ENCODE measurements around the gene ARSK.
"Not testable (repeated sequence)": the region's sequence is repeated elsewhere in the genome, so short reads cannot be mapped to it uniquely, and the experiment has no call there.

ARSK gene

GRCh38 chr5:95621839-95622629 lies 67.1 kb downstream of the ARSK start:
- no peak for DNase-seq (ENCODE audit: low read depth)

GRCh38 chr5:95623706-95624105 lies 68.8 kb downstream of the ARSK start:
- no peak for DNase-seq (ENCODE audit: low read depth)

GRCh38 chr5:95624368-95624767 lies 69.5 kb downstream of the ARSK start:
- DNase-seq (ENCODE audit: low read depth) = no peak

DNA sequence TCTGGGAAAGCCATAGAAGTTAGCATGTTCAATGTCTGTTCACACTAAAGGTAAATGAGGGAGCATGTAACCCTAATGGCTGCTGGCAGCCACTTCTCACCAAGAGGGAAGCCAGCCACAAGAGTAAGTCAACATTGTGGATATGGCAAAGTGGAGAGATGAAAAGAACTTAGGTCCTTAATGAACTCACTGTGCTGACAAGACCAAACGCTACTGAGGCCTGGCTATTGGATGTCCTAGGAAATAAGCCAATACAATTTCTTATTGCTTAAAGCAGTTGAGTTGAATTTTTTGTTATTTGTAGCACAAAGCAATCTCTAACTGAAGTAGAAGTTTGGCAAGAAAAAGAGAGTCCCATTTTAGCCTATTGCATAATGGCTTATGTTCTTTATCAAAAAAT lies 71.8 kb downstream of the ARSK start:
- DNase-seq (ENCODE audit: low read depth) = no peak

DNA sequence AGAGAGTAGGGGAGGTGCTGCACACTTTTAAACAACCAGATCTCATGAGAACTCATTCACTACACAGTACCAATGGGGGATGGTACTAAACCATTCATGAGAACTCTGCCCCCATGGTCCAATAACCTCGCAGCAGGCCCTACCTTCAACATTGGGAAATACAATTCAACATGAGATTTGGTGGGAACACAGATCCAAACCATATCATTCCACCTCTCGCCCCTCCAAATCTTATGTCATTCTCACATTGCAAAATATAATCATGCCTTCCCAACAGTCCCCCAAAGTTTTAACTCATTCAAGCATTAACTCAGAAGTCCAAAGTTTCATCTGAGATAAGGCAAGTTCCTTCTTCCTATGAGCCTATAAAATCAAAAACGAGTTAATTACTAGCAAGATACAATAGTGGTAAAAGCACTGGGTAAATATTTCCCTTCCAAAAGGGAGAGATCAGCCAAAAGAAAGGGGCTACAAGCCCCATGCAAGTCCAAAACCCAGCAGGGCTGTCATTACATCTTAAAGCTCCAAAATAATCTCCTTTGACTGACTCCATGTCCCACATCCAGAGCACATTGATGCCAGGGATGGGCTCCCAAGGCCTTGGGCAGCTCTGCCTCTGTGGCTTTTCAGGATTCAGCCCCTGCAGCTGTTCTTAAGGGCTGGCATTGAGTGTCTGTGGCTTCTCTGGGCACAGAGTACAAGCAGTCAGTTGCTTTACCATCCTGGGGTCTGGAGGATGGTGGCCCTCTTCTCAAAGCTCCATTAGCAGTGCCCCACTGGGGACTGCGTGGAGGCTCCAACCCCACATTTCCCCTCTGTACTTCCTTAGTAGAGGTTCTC lies 73.3 kb downstream of the ARSK start:
- DNase-seq (ENCODE audit: low read depth) = no peak

GRCh38 chr5:95628933-95629332 lies 74.0 kb downstream of the ARSK start:
- no peak for DNase-seq (ENCODE audit: low read depth)

GRCh38 chr5:95630394-95630917 lies 75.6 kb downstream of the ARSK start:
- DNase-seq (ENCODE audit: low read depth) = no peak

GRCh38 chr5:95631255-95631958 lies 76.5 kb downstream of the ARSK start:
- no peak for DNase-seq (ENCODE audit: low read depth)

DNA sequence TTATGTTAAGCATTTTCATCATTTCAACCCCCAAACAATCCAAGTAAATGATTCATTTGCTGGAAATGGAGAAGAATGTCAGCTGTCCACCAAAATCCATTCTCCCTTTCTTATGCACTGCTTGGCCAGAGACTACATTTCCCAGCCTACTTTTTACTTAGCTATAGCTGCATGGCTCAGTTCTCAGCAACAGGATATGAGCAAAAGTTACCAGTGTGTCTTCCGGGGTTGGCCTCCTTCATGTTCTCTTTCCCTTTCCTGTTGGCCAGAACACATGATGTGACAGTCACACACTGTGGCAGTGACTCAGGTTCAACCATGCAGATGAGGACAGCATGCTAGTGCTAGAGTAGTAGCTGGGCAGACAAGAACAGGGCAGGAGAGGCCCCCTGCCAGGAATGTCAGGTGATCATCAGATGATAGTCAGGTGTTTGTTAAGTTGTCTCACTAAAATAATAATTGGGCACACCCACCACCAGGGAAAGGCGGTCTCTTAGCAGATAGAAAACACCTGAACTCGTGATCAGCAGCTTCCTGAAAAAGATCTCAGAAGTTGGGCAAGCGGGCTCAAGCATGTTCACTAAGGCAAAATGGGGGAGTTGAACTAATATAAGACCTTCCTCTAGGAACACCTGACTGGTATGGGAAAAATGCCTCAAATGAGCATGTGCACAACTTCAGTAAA lies 77.2 kb downstream of the ARSK start:
- DNase-seq (ENCODE audit: low read depth) = peak; percentile 14

DNA sequence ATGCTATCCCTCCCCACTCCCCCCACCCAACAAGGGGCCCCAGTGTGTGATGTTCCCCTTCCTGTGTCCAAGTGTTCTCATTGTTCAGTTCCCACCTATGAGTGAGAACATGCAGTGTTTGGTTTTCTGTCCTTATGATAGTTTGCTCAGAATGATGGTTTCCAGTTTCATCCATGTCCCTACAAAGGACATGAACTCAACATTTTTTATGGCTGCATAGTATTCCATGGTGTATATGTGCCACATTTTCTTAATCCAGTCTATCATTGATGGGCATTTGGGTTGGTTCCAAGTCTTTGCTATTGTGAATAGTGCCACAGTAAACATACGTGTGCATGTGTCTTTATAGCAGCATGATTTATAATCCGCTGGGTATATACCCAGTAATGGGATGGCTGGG lies 78.0 kb downstream of the ARSK start:
- not testable (repeated sequence) for DNase-seq (ENCODE audit: low read depth)

DNA sequence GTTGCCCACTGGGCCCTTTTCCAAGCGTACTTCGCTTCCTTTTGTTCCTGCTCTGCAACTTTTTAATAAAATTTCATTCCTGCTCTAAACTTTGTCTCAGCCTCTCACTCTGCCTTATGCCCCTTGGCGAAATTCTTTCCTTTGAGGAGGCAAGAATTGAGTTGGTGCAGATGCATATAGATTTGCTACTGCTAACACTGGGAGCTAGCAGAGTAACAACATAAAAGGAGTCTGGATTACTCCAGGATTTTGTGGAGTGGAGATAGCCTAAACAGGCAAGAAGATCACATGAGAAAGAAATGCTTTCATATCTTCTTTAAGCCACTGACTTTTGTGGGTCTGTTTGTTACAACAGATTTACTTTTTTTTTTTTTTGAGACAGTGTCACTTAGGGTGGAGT lies 78.8 kb downstream of the ARSK start:
- DNase-seq (ENCODE audit: low read depth) = no peak

DNA sequence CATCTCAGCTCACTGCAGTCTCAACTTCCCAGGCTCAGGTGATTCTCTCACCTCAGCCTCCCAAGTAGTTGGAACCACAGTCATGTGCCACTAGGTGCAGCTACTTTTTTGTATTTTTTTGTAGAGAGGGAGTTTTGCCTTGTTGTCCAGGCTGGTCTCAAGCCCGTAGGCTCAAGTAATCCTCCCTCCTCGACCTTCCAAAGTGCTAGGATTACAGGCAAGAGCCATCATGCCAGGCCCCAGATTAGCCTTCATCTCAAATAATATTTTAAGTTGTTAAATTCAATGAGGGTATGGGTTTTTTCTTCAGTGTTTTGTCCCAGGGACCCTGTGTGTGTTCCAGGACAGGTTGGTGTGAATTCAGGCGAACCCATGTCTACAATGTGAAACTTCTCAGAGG lies 79.2 kb downstream of the ARSK start:
- no peak for DNase-seq (ENCODE audit: low read depth)

DNA sequence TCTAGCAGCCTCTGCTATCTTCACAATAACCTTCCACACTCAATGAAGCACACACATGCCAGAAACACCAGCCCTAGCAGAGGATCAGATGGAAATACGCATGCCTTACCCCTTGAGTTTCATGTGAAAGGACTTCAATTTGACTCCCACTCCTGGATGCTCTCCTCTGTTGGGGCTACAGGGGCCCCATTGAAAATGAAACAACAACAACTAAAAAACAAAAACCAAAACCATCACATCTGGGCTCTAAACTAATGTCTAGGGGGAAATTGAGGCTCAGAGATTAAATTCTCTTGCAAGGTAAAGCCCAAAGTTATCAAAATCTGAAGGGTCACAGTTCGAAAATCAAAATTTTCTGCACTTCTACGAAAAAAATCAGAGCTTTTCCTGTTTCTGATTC lies 83.7 kb downstream of the ARSK start:
- no peak for DNase-seq (ENCODE audit: low read depth)

DNA sequence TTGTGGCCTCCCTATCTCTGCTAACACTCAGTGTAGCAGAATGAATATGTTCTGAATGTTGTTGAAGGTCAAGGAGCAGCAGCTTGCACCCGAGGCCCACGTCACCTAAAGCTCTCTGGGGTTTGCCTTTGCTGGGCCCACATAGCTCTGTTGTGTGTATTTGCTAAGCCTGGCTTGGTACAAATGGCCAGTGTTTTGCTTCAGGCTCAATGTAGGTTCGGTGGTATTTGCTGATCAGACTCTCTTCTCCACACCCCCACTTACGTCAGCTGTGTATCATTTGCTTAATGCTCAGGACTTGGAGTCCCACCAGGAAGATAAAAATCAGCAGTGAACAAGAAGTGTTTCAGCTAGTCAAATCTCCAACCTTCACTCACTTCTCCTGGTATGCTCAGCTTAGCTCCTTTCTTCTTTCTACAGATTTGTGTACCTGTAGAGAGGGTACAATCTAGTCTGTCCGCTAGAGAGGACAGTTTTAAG lies 86.9 kb downstream of the ARSK start:
- DNase-seq (ENCODE audit: low read depth) = no peak

- DNase-seq (ENCODE audit: low read depth) = no peak
These were observed 88.3 kb downstream of the ARSK start for GRCh38 chr5:95643152-95643551.

DNA sequence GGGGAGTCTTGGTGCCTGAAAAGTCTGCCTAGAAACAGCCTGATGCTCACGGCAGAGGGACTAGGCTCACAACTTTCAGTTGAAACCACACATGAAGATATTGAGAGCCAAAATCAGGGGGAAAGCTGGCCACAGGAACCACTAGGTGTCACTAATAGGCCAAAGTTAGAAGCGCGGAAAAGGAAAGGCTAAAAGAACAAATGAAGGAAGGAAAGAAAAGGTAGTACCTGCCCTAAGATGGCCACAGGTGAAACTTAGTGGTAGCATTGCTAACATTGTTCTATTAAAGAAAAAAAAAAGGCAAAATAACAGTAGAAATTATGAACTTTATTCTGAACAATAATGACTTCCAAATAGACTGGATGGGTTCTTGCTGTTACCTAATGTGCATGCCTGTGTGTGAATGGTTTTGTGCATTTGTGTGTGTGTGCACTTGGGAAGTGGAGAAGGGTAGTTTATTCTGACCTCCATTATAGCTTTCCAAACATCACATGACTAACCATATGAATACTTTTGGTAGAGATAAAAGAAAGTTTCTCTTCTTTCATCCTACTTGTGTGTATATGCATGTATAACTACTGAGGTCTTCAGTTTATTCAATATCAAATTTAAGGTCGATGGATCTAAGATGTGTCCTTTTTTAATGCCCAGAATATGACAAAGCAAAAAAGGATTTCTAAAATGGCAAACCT lies 89.6 kb downstream of the ARSK start:
- no peak for DNase-seq (ENCODE audit: low read depth)

DNA sequence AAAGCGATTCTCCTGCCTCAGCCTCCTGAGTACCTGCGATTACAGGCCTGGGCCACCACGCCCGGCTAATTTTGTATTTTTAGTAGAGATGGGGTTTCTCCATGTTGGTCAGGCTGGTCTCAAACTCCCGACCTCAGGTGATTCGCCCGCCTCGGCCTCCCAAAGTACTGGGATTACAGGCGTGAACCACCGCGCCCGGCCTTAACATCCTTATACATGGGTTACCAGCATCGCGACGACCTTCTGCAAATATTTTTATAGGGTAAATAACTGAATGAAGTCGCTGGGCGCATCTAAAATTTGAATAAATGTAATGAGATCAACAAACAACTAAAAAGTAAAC lies 91.3 kb downstream of the ARSK start:
- DNase-seq (ENCODE audit: low read depth) = not testable (repeated sequence)

DNA sequence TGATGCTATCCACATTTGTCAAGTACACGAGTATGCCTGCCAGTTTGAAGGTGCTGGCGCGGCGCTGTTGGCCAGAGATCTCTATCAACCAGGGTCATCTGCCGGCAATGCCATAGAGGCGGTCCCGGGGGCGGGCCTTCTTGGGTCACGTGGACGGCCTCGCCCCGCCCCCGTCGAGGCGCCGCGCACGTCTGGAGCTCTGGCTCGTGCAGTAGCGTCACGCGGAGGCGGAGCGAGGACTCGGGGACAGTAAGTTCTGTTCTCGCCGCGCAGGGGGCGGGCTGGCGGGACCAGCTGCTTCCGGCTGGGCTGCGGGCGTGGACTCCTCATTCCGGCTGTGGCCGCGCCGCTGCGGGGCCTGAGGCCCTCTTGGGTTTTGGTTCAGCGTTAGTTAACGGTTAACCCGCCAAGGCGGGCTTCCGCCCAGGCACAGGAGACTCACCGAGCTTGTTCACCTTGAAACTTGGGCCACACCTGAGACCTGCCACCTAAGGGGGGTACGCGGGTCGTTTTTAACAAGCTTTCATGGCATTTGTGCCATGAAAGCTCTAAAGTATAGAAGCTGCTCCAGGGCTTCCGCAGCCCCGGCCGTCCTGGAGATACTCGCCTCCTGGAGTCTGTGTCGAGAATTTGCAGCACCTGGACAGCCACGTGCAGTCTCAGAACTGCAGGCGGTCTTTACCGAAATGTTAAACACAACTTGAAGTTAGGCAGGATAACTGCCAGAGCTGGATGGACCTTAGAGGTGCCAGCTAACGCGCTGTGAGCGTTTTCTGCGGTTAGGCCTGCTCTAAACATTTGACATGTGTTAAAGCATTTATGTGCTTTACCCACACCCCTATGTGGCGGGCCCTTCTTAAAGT lies 91.9 kb downstream of the ARSK start, which contains the start of gene RFESD:
Gene RFESD, plus strand, starts transcription at position 209 of the 863 bp plus-strand sequence. CDS start 5,495 bp downstream, outside the sequence.
- DNase-seq (ENCODE audit: low read depth) = peak; percentile 91

DNA sequence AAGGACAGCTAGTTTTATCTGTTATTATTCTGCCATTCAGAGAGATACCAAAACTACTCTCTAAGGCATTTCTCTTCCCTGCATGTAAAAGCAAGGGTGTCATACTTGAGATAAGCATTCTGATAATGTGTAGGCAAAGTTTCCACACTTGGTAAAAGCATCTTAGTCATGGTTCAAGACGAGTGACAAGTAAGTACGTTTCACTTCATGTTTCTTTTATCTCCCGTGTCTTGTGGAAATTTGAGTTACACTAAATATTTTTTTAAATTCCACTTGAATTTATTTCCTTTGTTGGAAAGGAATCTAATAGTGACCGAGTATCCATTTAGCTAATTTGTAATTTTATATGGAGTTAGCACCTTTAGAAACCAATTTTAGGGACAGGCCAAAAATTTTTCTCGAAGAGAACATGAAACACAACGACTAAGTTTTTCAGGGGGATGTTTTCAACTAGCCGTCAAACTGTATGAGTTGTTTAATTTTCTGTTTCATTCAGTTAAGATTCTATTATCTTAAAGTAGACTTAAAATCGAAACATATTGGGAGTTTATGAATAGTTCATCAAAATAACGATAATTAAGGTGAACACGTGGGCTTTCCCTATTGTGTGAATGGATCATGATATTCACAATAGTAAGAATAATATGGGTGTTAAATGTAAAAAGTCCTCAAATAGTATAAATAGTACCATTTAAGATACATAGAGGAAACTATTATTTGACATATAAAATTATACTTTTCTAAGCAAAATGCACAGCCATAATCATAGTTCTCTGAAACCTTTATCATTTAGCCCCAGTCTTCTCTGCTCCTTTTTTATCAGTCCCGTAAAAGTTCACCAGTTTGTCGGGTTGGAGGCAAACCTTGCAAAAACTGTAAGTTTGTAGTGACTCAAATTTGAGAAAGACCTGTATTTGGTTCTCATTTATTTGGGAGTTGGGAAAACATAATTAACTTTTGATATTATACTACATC lies 93.3 kb downstream of the ARSK start:
- no peak for DNase-seq (ENCODE audit: low read depth)

Data from stimulated activated CD8-positive, alpha-beta memory T cell treated with anti-CD3 and anti-CD28 coated beads, Interleukin-15, amount 100 ng/mL, for 24 hours (primary cell).